Adrenal gland (tissue), 12 donors: ENCODE data around the gene ADARB2. TPM values are rescaled to one million over a fixed set of nuclear protein-coding genes. Genes with fewer than 3 reads are reported as not detected.

Source experiments
- DNase-seq, 7 donors: peaks; one replicate each; pipeline ENCODE4 v3.0.0-alpha.2; 2019 to 2020
- H3K27ac ChIP-seq, 5 donors: fragments of 200-600 bp; sonication (generic) in 4 of 5; 1 replicate in 3 of 5; 2 replicates in 2 of 5; pipeline versions ENCODE4 v1.5.1 to v1.8.0; 2016 to 2020; ENCODE audit warnings: mild to moderate bottlenecking in 1 of 5
- H3K27me3 ChIP-seq: fragments of 200-600 bp; 2 replicates; pipeline ENCODE4 v1.8.0; 2021
- H3K36me3 ChIP-seq, 2 donors: fragments of 200-600 bp; replicated peaks in 1 of 2; 1 replicate in 1 of 2; 2 replicates in 1 of 2; pipeline versions ENCODE4 v1.5.1 to v1.8.0; 2018 to 2022
- H3K4me1 ChIP-seq, 2 donors: fragments of 200-600 bp; replicated peaks in 1 of 2; 1 replicate in 1 of 2; 2 replicates in 1 of 2; pipeline versions ENCODE4 v1.5.1 to v1.8.0; 2018 to 2021
- H3K4me3 ChIP-seq, 4 donors: fragments of 200-600 bp; sonication (generic) in 3 of 4; one replicate each; pipeline ENCODE4 v1.5.1; 2016 to 2018
- H3K9me3 ChIP-seq, 3 donors: fragments of 200-600 bp; sonication (generic) in 1 of 3; replicated peaks in 1 of 3; 1 replicate in 2 of 3; 2 replicates in 1 of 3; pipeline versions ENCODE4 v1.5.1 to v1.8.0; 2016 to 2021
- CTCF ChIP-seq, 6 experiments: fragments of 450-650 bp in 4 of 6; fragments of 200-600 bp in 2 of 6; sonication (generic) in 1 of 6; IDR thresholded peaks; 1 replicate in 5 of 6; 2 replicates in 1 of 6; pipeline versions ENCODE4 v1.5.1 to v1.8.0; 2016 to 2021; ENCODE audit warnings: antibody characterized with exemption in 6 of 6, mild to moderate bottlenecking in 2 of 6, moderate library complexity in 1 of 6
- POLR2A ChIP-seq, 2 donors: fragments of 450-650 bp; IDR thresholded peaks; one replicate each; pipeline ENCODE4 v1.6.1; 2017; ENCODE audit warnings: antibody characterized with exemption in 2 of 2, mild to moderate bottlenecking in 2 of 2, moderate library complexity in 1 of 2
- WGBS, 4 donors: extraction: QIAGEN DNeasy Blood & Tissue Kit in 2 of 4; methylation state at CpG; one replicate each; pipeline versions ENCODE4 v1.1.5 to v1.1.7; 2013 to 2017; 5-methylcytosine and 5-hydroxymethylcytosine counted together
- intact Hi-C, 2 donors: fragments of 100-400 bp; cut with DNase I; formaldehyde crosslinking; loops; one replicate each; pipeline versions ENCODE4 v1.14.1 to v1.15.0; 2022 to 2023
- polyA plus RNA-seq, 3 donors: library from polyadenylated mRNA; stranded (reverse); fragments of 200-250 nt in 2 of 3; fragments of 350-450 nt in 1 of 3; fragmentation: Illumina TruSeq in 1 of 3; extraction: RNeasy Lipid Tissue Mini Kit (QIAGEN cat#74804) in 1 of 3; gene quantifications; one replicate each; pipeline ENCODE4 v1.2.3, GENCODE V29; 2013 to 2014
- total RNA-seq, 9 donors: library from RNA; depleted of rRNA in 4 of 9; stranded (reverse); fragments of >200 nt in 4 of 9; fragments of 120-200 nt in 1 of 9; fragmentation: NEBNext Ultra II Directional in 1 of 9; extraction: Animal tissue kit (Norgen Biotek cat#: 25700) in 1 of 9; gene quantifications; one replicate each; pipeline versions ENCODE4 v1.1.0 to v1.2.4, GENCODE V29; 2013 to 2023
- donor health status: healthy with polysubstance abuse.
- donor health status: Bipolar disorder and iron deficiency.
- donor health status: DM: yes; HTN: yes; CAD: no.
- donor health status: DM: no; HTN: no; CAD: no.
- donor health status: DM: no; HTN: no; CAD: no.
- donor health status: DM: yes; HTN: yes; CAD: no.

ADARB2 gene
- total and polyA plus RNA-seq, 12 donors: 0.14 to 3.1 (median 0.91) TPM

DNA sequence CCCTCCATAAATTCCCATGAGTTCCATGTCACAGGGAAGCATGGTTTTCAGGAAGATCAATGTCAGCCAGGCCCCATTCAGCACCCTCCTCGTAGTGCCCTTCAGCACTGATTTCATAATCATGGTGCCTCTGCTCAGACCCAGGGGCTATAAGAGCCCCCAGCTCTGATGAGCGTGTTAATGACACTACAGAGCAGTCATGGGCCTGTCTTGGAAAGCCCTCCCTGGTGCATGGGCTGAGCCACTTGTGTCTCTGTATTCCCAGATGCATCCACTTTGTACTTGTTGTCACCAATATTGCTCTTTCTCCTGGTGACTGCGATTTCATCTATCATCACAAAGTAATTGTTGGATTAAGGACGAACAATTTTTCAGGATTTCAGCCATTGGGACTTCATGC lies 154.6 kb downstream of the ADARB2 start:
- H3K27ac ChIP-seq: no peak overlapping the region
- 56 to 73% (median 68%) methylated on average over 4 of the region's 4 CpGs for WGBS, 4 donors
- H3K4me3 ChIP-seq: no peak overlapping the region
- intact Hi-C loops: no loop called here
- no peaks in the 10 kb centered on the region for H3K4me1 ChIP-seq
- H3K36me3 ChIP-seq: no peaks in the 10 kb centered on the region
- no peaks in the 10 kb centered on the region for H3K27me3 ChIP-seq
- DNase-seq: peak in 1 of 7 donors; percentile 25
- TF ChIP-seq CTCF (IDR thresholded peaks at IDR 0.05) (no peak), POLR2A (IDR thresholded peaks at IDR 0.05) (no peak)
- no peaks in the 10 kb centered on the region for H3K9me3 ChIP-seq

- TF ChIP-seq CTCF (IDR thresholded peaks at IDR 0.05) (no peak), POLR2A (IDR thresholded peaks at IDR 0.05) (no peak)
- Histone ChIP-seq H3K4me1 (no peaks in the 10 kb centered on the region), H3K36me3 (no peaks in the 10 kb centered on the region), H3K9me3 (no peaks in the 10 kb centered on the region), H3K27ac (no peak overlapping the region), H3K4me3 (no peak overlapping the region), H3K27me3 (no peaks in the 10 kb centered on the region)
- intact Hi-C loops: no loop called here
- DNase-seq: peak in 1 of 7 donors; percentile 10
- 53 to 75% (median 57%) methylated on average over 5 to 11 of the region's 11 CpGs for WGBS, 4 donors
Measured at GRCh38 chr10:1581189-1581588, 156.1 kb downstream of the ADARB2 start.

DNA sequence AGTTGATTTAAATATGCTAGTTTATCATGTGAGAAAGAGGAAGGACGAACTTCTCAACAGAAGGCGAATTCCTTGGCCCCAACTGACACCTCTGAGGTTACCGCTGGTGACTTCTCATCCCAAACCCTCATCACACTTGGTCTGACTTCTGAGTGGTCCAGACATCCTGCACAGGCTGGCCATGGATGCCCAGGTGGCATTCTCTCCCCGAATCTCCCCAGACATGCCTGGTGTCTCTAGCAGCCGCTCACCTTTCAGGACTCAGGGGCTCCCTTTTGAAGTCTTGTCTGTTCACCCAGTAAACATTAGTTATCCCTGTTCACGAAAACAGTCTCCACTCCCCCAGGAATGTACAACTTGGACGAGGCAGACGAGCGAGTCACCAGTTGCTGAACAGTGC lies 157.7 kb downstream of the ADARB2 start:
- H3K36me3 ChIP-seq: no peaks in the 10 kb centered on the region
- no peaks in the 10 kb centered on the region for H3K4me1 ChIP-seq
- DNase-seq: no peak
- TF ChIP-seq POLR2A (IDR thresholded peaks at IDR 0.05) (no peak), CTCF (IDR thresholded peaks at IDR 0.05) (no peak)
- 42 to 57% (median 55%) methylated on average over 9 of the region's 9 CpGs for WGBS, 4 donors
- no peaks in the 10 kb centered on the region for H3K9me3 ChIP-seq
- H3K27me3 ChIP-seq: no peaks in the 10 kb centered on the region
- intact Hi-C loops: no loop called here
- no peak overlapping the region for H3K27ac ChIP-seq
- H3K4me3 ChIP-seq: no peak overlapping the region

DNA sequence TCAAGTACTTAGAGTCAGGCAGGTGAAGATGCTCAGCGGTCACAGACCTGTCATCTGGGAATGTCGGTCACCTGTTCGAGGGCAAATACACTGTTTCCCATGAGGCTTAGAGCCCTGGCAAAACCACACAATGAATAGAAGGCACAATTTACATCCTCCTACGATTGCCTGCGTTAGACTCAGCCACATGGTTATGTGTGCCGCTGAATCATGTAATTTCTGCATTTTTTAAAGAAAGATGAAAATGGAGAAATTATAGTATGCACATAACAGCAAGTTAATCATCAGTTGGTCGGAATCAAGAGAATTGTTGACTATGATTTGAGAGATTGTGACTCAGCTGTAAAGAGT lies 158.2 kb downstream of the ADARB2 start:
- intact Hi-C loops: no loop called here
- 65 to 85% (median 73%) methylated on average over 7 of the region's 7 CpGs for WGBS, 4 donors

More for the DNA sequence above, 158.2 kb downstream of the ADARB2 start:
- DNase-seq: no peak
- Histone ChIP-seq H3K27ac (no peak overlapping the region), H3K9me3 (no peaks in the 10 kb centered on the region), H3K27me3 (no peaks in the 10 kb centered on the region), H3K4me1 (no peaks in the 10 kb centered on the region), H3K36me3 (no peaks in the 10 kb centered on the region), H3K4me3 (no peak overlapping the region)
- TF ChIP-seq CTCF (IDR thresholded peaks at IDR 0.05) (no peak), POLR2A (IDR thresholded peaks at IDR 0.05) (no peak)
